ENCODE data around the gene NNAT. TPM values are rescaled to one million over a fixed set of nuclear protein-coding genes. Genes with fewer than 3 reads are reported as not detected.
A peak's percentile ranks its signal among the peaks of the same experiment; 100 is the strongest.

NNAT gene
- total RNA-seq, 6 experiments from 2014 or later, result not detected

DNA sequence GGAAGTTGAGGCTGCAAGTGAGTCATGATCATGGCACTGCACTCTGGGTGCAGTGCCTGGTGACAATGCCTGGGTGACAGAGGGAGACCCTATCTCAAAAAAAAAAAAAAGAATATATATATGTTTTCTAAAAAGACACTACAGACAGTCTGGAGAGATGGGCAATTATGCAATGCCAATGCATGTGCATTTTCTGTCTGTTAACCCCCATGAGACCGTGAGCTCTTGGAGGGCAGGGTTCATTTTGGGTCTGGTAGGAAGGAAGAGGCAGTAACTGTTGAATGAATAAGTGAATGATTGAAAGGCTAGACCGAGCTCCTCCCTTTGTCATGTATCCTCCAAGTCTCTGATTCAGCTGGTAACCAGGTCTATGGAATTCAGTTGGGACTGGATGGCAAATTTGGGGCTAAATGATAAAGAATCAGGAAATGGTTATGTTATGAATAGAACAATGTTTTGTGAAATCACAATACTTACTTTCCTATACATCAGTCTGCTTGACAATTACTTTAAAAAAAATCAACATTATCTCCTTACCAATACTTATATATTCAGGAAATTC lies 12.2 kb downstream of the NNAT start:
- no peaks in the 10 kb centered on the region for H3K9me3 ChIP-seq
- ATAC-seq, result no peak
- TF ChIP-seq, protein P1, sequence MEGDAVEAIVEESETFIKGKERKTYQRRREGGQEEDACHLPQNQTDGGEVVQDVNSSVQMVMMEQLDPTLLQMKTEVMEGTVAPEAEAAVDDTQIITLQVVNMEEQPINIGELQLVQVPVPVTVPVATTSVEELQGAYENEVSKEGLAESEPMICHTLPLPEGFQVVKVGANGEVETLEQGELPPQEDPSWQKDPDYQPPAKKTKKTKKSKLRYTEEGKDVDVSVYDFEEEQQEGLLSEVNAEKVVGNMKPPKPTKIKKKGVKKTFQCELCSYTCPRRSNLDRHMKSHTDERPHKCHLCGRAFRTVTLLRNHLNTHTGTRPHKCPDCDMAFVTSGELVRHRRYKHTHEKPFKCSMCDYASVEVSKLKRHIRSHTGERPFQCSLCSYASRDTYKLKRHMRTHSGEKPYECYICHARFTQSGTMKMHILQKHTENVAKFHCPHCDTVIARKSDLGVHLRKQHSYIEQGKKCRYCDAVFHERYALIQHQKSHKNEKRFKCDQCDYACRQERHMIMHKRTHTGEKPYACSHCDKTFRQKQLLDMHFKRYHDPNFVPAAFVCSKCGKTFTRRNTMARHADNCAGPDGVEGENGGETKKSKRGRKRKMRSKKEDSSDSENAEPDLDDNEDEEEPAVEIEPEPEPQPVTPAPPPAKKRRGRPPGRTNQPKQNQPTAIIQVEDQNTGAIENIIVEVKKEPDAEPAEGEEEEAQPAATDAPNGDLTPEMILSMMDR (IDR thresholded peaks at IDR 0.05), result no peak
- no peak for TF ChIP-seq POLR2A (IDR thresholded peaks at IDR 0.05)
- 51% methylated on average over 2 of the region's 2 CpGs for WGBS (ENCODE audit: insufficient coverage, low coverage, low lambda C conversion rate, missing lambda C conversion rate)
- no peaks in the 10 kb centered on the region for H3K27me3 ChIP-seq
- H3K4me1 ChIP-seq, result peaks cover 0 to 6% (median 2%) of the 10 kb centered on the region in 4 donors
- intact Hi-C loops (cut with DNase I), result loop anchor here in 1 of 2 donors (5.0 to 10.0 kb wide), 2 partner anchors 261 to 338 kb away; no protein-coding TSS in a partner anchor
- H3K27ac ChIP-seq, result no peak overlapping the region
- H3K4me3 ChIP-seq, result no peak overlapping the region
- no peaks in the 10 kb centered on the region for H3K36me3 ChIP-seq
- DNase-seq, result no peak

DNA sequence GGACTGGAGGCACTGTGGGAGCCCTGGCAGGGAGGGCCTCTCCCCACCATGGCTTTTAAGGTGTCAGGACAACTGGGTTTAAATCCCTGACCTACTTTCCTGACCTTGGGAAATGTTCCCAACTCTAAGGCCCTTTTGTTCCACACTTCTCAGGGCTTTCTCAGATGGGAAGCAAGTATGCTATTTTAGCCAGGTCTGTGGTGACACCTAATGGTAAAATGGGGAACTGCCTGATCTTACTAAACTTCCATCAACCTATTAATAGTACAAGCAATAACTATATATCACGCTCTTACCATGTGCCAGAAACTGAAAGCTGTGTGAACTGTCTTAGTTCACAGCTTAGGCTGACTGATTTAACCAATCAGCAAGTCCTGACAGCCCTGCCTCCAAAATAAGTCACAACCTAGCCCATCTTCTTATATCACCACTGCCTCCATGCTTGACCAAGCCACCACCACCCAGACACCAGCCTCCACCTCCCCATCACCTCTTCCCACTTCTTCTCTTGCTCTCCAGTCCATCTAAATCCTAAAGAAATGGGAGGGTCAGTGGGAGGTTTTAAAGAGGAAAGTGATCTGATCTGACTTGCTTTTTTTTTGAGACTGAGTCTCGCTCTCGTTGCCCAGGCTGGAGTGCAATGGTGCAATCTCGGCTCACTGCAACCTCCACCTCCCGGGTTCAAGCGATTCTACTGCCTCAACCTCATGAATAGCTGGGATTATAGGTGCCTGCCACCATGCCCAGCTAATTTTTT lies 13.5 kb downstream of the NNAT start:
- peak; percentile 95 to 98 (median 97) for ATAC-seq
- intact Hi-C loops (cut with DNase I), result loop anchor here (5.0 to 10.0 kb wide), 3 partner anchors 262 to 340 kb away; no protein-coding TSS in a partner anchor
- no peaks in the 10 kb centered on the region for H3K27me3 ChIP-seq
- H3K9me3 ChIP-seq, result no peaks in the 10 kb centered on the region
- peak in 1 of 3 donors; percentile 44 for DNase-seq
- no peaks in the 10 kb centered on the region for H3K4me1 ChIP-seq
- H3K27ac ChIP-seq, result no peak overlapping the region
- WGBS (ENCODE audit: insufficient coverage, low coverage, low lambda C conversion rate, missing lambda C conversion rate), result 67% methylated on average over 6 of the region's 6 CpGs
- no peak overlapping the region for H3K4me3 ChIP-seq
- H3K36me3 ChIP-seq, result no peaks in the 10 kb centered on the region
- TF ChIP-seq POLR2A (IDR thresholded peaks at IDR 0.05), result no peak
- TF ChIP-seq, protein P1 (IDR thresholded peaks at IDR 0.05), result peak; percentile 83 to 93 (median 86)

DNA sequence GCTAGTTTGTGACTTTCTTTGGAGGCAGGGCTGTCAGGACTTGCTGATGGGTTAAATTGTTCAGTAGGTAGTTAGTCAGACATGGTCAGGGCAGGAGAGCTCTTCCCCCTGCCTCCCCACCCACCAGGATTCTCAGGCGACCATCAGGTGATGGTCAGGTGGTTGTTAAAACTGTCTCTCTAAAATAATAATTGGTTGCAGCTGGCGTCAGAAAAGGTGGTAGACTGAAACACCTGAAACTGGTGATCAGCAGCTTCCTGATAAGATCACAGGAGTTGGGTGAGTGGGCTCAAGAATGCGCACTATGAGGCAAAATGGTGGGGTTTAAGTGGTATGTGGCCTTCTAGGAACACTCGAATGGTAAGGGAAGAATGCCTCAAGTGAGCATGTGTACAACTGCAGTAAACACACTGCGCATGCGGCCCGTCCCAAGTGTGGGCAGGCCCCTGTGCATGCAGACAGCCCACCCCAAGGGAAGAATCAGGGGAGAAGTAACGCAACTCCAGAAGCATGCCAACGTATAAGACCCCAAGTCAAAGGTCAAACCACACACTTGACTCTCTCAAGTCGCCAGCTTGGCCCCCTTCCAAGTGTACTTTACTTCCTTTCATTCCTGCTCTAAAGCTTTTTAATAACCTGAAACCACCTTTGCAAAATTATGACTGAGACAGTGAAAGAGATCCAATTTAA lies 14.5 kb downstream of the NNAT start:
- no peak overlapping the region for H3K4me3 ChIP-seq

DNA sequence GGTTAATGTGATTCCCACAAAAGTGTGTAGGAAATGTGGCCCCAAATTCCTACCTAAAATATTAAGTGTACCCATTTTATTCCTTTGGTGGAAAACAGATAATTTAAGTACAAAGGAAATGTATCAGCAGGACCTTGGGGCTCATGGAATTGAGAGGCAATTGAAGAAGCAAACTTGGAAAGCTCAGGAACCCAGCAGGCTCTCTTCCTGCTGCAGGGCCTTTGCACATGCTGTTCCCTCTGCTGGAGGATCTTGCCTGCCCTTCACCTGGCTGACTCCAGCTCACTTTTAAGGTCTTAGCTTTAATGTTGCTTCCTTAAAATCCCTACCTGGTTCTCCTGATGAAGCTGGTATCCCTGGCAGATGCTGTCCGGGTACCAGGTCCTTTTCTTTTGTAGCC lies 16.5 kb downstream of the NNAT start:
- H3K36me3 ChIP-seq, result no peaks in the 10 kb centered on the region
- no peaks in the 10 kb centered on the region for H3K9me3 ChIP-seq
- TF ChIP-seq, protein P1 (IDR thresholded peaks at IDR 0.05), result no peak
- TF ChIP-seq POLR2A (IDR thresholded peaks at IDR 0.05), result no peak
- WGBS (ENCODE audit: insufficient coverage, low coverage, low lambda C conversion rate, missing lambda C conversion rate), result 100% methylated on average over 1 of the region's 1 CpG
- intact Hi-C loops (cut with DNase I), result loop anchor here (5.0 to 10.0 kb wide), 2 partner anchors 270 to 343 kb away; no protein-coding TSS in a partner anchor
- DNase-seq (peak in 1 of 3 donors; percentile 4), ATAC-seq (no peak)
- H3K4me3 ChIP-seq, result no peak overlapping the region
- H3K4me1 ChIP-seq, result no peaks in the 10 kb centered on the region
- no peaks in the 10 kb centered on the region for H3K27me3 ChIP-seq
- no peak overlapping the region for H3K27ac ChIP-seq

More for the DNA sequence above, 14.5 kb downstream of the NNAT start:
- DNase-seq (peak in 1 of 3 donors; percentile 28), ATAC-seq (no peak)
- H3K27me3 ChIP-seq, result no peaks in the 10 kb centered on the region
- H3K4me1 ChIP-seq, result no peaks in the 10 kb centered on the region
- no peak for TF ChIP-seq POLR2A (IDR thresholded peaks at IDR 0.05)
- TF ChIP-seq, protein P1 (IDR thresholded peaks at IDR 0.05), result no peak
- H3K36me3 ChIP-seq, result no peaks in the 10 kb centered on the region
- intact Hi-C loops (cut with DNase I), result loop anchor here (5.0 to 10.0 kb wide), 2 partner anchors 268 to 341 kb away; no protein-coding TSS in a partner anchor
- 39% methylated on average over 7 of the region's 10 CpGs for WGBS (ENCODE audit: insufficient coverage, low coverage, low lambda C conversion rate, missing lambda C conversion rate)
- no peaks in the 10 kb centered on the region for H3K9me3 ChIP-seq
- H3K27ac ChIP-seq, result no peak overlapping the region
